WTC11 (cell line): ENCODE data around the gene CFAP221.

Experiments
- AR ChIP-seq: fragments of 250-450 bp; sonication (Bioruptor Pico); IDR thresholded peaks from 2 replicates; pipeline ENCODE4 v1.9.0; 2021; ENCODE audit warnings: mild to moderate bottlenecking
- ATF2 ChIP-seq: sonication (generic); formaldehyde crosslinking; IDR thresholded peaks from 2 replicates; pipeline ENCODE4 v1.8.1; 2022; ENCODE audit warnings: low read depth, missing genetic modification reagents, borderline replicate concordance
- ATF3 ChIP-seq: sonication (generic); formaldehyde crosslinking; conservative IDR thresholded peaks from 2 replicates; pipeline ENCODE4 v1.8.1; 2022; ENCODE audit warnings: mild to moderate bottlenecking, missing genetic modification reagents
- CTCF ChIP-seq: fragments of 200-600 bp; IDR thresholded peaks from 2 replicates; pipeline ENCODE4 v1.8.0; 2022; ENCODE audit warnings: antibody characterized with exemption
- E2F5 ChIP-seq: sonication (generic); formaldehyde crosslinking; IDR thresholded peaks from 2 replicates; pipeline ENCODE4 v1.8.1; 2022; ENCODE audit warnings: mild to moderate bottlenecking, moderate library complexity, missing genetic modification reagents
- IRF1 ChIP-seq: sonication (generic); formaldehyde crosslinking; IDR thresholded peaks from 2 replicates; pipeline ENCODE4 v1.8.0; 2023; ENCODE audit warnings: missing genetic modification reagents
- MLX ChIP-seq: sonication (generic); formaldehyde crosslinking; IDR thresholded peaks from 2 replicates; pipeline ENCODE4 v1.8.1; 2023; ENCODE audit warnings: mild to moderate bottlenecking, missing genetic modification reagents, moderate library complexity
- STAT6 ChIP-seq: sonication (generic); formaldehyde crosslinking; conservative IDR thresholded peaks from 2 replicates; pipeline ENCODE4 v1.8.1; 2023; ENCODE audit warnings: mild to moderate bottlenecking, low read depth, missing genetic modification reagents, moderate library complexity
- TP53 ChIP-seq: sonication (generic); formaldehyde crosslinking; IDR thresholded peaks from 2 replicates; pipeline ENCODE4 v1.8.1; 2023; ENCODE audit warnings: mild to moderate bottlenecking, missing genetic modification reagents
- ZNF121 ChIP-seq: sonication (generic); formaldehyde crosslinking; IDR thresholded peaks from 2 replicates; pipeline ENCODE4 v1.8.0; 2023; ENCODE audit warnings: missing genetic modification reagents
- ZNF423 ChIP-seq: fragments of 250-450 bp; sonication (Bioruptor Pico); IDR thresholded peaks from 2 replicates; pipeline ENCODE4 v2.1.2; 2022; ENCODE audit warnings: mild to moderate bottlenecking, moderate library complexity

- no peak for TF ChIP-seq ATF2 (CRISPR knock-in tag)
- TF ChIP-seq STAT6 (CRISPR knock-in tag): no peak
- TF ChIP-seq E2F5 (CRISPR knock-in tag): no peak
- TF ChIP-seq IRF1 (CRISPR knock-in tag): no peak
- TF ChIP-seq ZNF423 (CRISPR knock-in tag): no peak
- no peak for TF ChIP-seq ATF3 (CRISPR knock-in tag)
- TF ChIP-seq CTCF: peak; percentile 80
- TF ChIP-seq TP53: no peak
- TF ChIP-seq MLX (CRISPR knock-in tag): no peak
- no peak for TF ChIP-seq ZNF121
- no peak for TF ChIP-seq AR (CRISPR knock-in tag)
Observed at GRCh38 chr2:119659601-119660342, 115.5 kb downstream of the CFAP221 start.
